Hepatocyte (in vitro differentiated cells): ENCODE measurements around the gene CA11. TPM values are rescaled to one million over a fixed set of nuclear protein-coding genes. Genes with fewer than 3 reads are reported as not detected.

Experiments used
- DNase-seq: peaks from one replicate; pipeline ENCODE4 v3.0.0-alpha.2; 2016; ENCODE audit warnings: low spot score
- H2AFZ ChIP-seq: fragments of 200-600 bp; sonication (generic); 2 replicates; pipeline ENCODE4 v1.6.0; 2016; ENCODE audit warnings: antibody characterized with exemption, mild to moderate bottlenecking
- H3K27ac ChIP-seq: fragments of 200-600 bp; sonication (generic); 2 replicates; pipeline ENCODE4 v1.5.1; 2016; ENCODE audit warnings: mild to moderate bottlenecking
- H3K27me3 ChIP-seq: fragments of 200-600 bp; sonication (generic); 2 replicates; pipeline ENCODE4 v1.6.1; 2016
- H3K36me3 ChIP-seq: fragments of 200-600 bp; sonication (generic); replicated peaks from 2 replicates; pipeline ENCODE4 v1.5.1; 2016; ENCODE audit warnings: low read depth; ENCODE audit not compliant: insufficient read depth
- H3K4me1 ChIP-seq: fragments of 200-600 bp; sonication (generic); 2 replicates; pipeline ENCODE4 v1.5.1; 2016; ENCODE audit warnings: mild to moderate bottlenecking, moderate library complexity; ENCODE audit not compliant: insufficient read depth
- H3K4me2 ChIP-seq: fragments of 200-600 bp; sonication (generic); 2 replicates; pipeline ENCODE4 v1.6.0; 2016
- H3K4me3 ChIP-seq: fragments of 200-600 bp; sonication (generic); 2 replicates; pipeline ENCODE4 v1.5.1; 2016; ENCODE audit warnings: mild to moderate bottlenecking
- H3K79me2 ChIP-seq: fragments of 200-600 bp; sonication (generic); 2 replicates; pipeline ENCODE4 v1.6.0; 2017; ENCODE audit warnings: mild to moderate bottlenecking
- H3K9me2 ChIP-seq: fragments of 200-600 bp; sonication (generic); replicated peaks from 2 replicates; pipeline ENCODE4 v1.6.0; 2017; ENCODE audit warnings: mild to moderate bottlenecking; ENCODE audit not compliant: insufficient read depth
- H3K9me3 ChIP-seq: fragments of 200-600 bp; sonication (generic); 2 replicates; pipeline ENCODE4 v1.5.1; 2016; ENCODE audit warnings: low read depth, mild to moderate bottlenecking
- H4K20me1 ChIP-seq: fragments of 200-600 bp; sonication (generic); 2 replicates; pipeline ENCODE4 v1.6.0; 2016; ENCODE audit warnings: mild to moderate bottlenecking; ENCODE audit not compliant: insufficient read depth, poor library complexity, severe bottlenecking
- CTCF ChIP-seq: fragments of 200-600 bp; sonication (generic); IDR thresholded peaks from 2 replicates; pipeline ENCODE4 v1.5.1; 2016; ENCODE audit warnings: antibody characterized with exemption, mild to moderate bottlenecking; ENCODE audit not compliant: poor library complexity
- EZH2 ChIP-seq: fragments of 200-600 bp; sonication (generic); IDR thresholded peaks from 2 replicates; pipeline ENCODE4 v1.6.1; 2016; ENCODE audit warnings: antibody characterized with exemption, mild to moderate bottlenecking, borderline replicate concordance
- EZH2phosphoT487 ChIP-seq: fragments of 200-600 bp; sonication (generic); IDR thresholded peaks from one replicate; pipeline ENCODE4 v1.6.1; 2018; ENCODE audit warnings: antibody characterized with exemption, mild to moderate bottlenecking, low read depth, moderate library complexity; ENCODE audit not compliant: unreplicated experiment, severe bottlenecking
- WGBS: methylation state at CpG from one replicate; pipeline ENCODE4 v1.1.6; 2016; ENCODE audit warnings: low lambda C conversion rate; ENCODE audit errors: missing lambda C conversion rate; 5-methylcytosine and 5-hydroxymethylcytosine counted together
- polyA plus RNA-seq: library from polyadenylated mRNA; unstranded; fragments of >200 nt; fragmentation: Nextera tagmentation; extraction: Ambion mirVana; gene quantifications from 2 replicates; pipeline ENCODE4 v1.2.1, GENCODE V29; 2016
- total RNA-seq: library from RNA; depleted of rRNA; stranded (reverse); fragments of >200 nt; gene quantifications from 2 replicates; pipeline ENCODE4 v1.2.3, GENCODE V29; 2014

The CA11 gene
- total and polyA plus RNA-seq, 2 experiments from 2014 or later, result 12.0 to 43.6 TPM

- Histone ChIP-seq H3K4me1 (peaks cover 11% of the 10 kb centered on the region), H3K9me2 (no peaks in the 10 kb centered on the region), H3K9me3 (no peaks in the 10 kb centered on the region), H2AFZ (no peak overlapping the region), H3K4me3 (no peak overlapping the region), H3K27ac (peak overlapping the region; percentile 96), H3K4me2 (peak overlapping the region; percentile 76), H3K79me2 (peaks cover 5% of the 10 kb centered on the region), H3K36me3 (no peaks in the 10 kb centered on the region), H4K20me1 (no peaks in the 10 kb centered on the region), H3K27me3 (no peaks in the 10 kb centered on the region)
- TF ChIP-seq CTCF (no peak), EZH2phosphoT487 (no peak), EZH2 (no peak)
- 81% methylated on average over 16 of the region's 16 CpGs for WGBS
- DNase-seq, result peak; percentile 25
These were observed 7.1 kb downstream of the CA11 start for GRCh38 chr19:48638831-48639381.

- H3K4me1 ChIP-seq, result peaks cover 17% of the 10 kb centered on the region
- no peaks in the 10 kb centered on the region for H3K9me2 ChIP-seq
- 17% methylated on average over 26 of the region's 29 CpGs for WGBS
These were observed 7.8 kb downstream of the CA11 start for GRCh38 chr19:48637948-48638830.

GRCh38 chr19:48637449-48637947 is 8.5 kb downstream of the CA11 start:
- TF ChIP-seq CTCF (no peak), EZH2 (no peak), EZH2phosphoT487 (no peak)
- H3K27ac ChIP-seq, result peak overlapping the region; percentile 96
- H3K9me2 ChIP-seq, result no peaks in the 10 kb centered on the region
- no peaks in the 10 kb centered on the region for H3K36me3 ChIP-seq
- H4K20me1 ChIP-seq, result no peaks in the 10 kb centered on the region
- peak overlapping the region; percentile 76 for H3K4me2 ChIP-seq
- WGBS, result under 1% methylated on average over 30 of the region's 38 CpGs
- H3K79me2 ChIP-seq, result peaks cover 5% of the 10 kb centered on the region
- no peak overlapping the region for H3K4me3 ChIP-seq
- no peaks in the 10 kb centered on the region for H3K27me3 ChIP-seq
- H3K4me1 ChIP-seq, result peaks cover 20% of the 10 kb centered on the region
- no peaks in the 10 kb centered on the region for H3K9me3 ChIP-seq
- H2AFZ ChIP-seq, result peak overlapping the region; percentile 43
- DNase-seq, result peak; percentile 99

More at GRCh38 chr19:48637948-48638830, 7.8 kb downstream of the CA11 start:
- H3K9me3 ChIP-seq, result no peaks in the 10 kb centered on the region
- no peak overlapping the region for H3K4me3 ChIP-seq
- TF ChIP-seq EZH2phosphoT487 (no peak), EZH2 (no peak), CTCF (peak; percentile 25)
- H3K4me2 ChIP-seq, result peak overlapping the region; percentile 76
- H3K79me2 ChIP-seq, result peaks cover 5% of the 10 kb centered on the region
- H3K36me3 ChIP-seq, result no peaks in the 10 kb centered on the region
- H3K27ac ChIP-seq, result peak overlapping the region; percentile 96
- no peaks in the 10 kb centered on the region for H3K27me3 ChIP-seq
- H4K20me1 ChIP-seq, result no peaks in the 10 kb centered on the region
- H2AFZ ChIP-seq, result peak overlapping the region; percentile 43
- peak; percentile 95 for DNase-seq
